T-helper 9 cell (primary cell): Measurements from ENCODE around the gene AASDHPPT.
"Not testable (repeated sequence)": the region's sequence is repeated elsewhere in the genome, so short reads cannot be mapped to it uniquely, and the experiment has no call there.

Source experiments
- DNase-seq: peaks from one replicate; pipeline ENCODE4 v3.0.0-alpha.2; 2020
- total RNA-seq, 2 donors: gene quantifications; one replicate each; lab custom pipeline; 2026; lab: John Stamatoyannopoulos, UW

AASDHPPT gene, protein sequence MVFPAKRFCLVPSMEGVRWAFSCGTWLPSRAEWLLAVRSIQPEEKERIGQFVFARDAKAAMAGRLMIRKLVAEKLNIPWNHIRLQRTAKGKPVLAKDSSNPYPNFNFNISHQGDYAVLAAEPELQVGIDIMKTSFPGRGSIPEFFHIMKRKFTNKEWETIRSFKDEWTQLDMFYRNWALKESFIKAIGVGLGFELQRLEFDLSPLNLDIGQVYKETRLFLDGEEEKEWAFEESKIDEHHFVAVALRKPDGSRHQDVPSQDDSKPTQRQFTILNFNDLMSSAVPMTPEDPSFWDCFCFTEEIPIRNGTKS
- 21.2 to 73.2 reads per million in 2 donors for total RNA-seq

DNA sequence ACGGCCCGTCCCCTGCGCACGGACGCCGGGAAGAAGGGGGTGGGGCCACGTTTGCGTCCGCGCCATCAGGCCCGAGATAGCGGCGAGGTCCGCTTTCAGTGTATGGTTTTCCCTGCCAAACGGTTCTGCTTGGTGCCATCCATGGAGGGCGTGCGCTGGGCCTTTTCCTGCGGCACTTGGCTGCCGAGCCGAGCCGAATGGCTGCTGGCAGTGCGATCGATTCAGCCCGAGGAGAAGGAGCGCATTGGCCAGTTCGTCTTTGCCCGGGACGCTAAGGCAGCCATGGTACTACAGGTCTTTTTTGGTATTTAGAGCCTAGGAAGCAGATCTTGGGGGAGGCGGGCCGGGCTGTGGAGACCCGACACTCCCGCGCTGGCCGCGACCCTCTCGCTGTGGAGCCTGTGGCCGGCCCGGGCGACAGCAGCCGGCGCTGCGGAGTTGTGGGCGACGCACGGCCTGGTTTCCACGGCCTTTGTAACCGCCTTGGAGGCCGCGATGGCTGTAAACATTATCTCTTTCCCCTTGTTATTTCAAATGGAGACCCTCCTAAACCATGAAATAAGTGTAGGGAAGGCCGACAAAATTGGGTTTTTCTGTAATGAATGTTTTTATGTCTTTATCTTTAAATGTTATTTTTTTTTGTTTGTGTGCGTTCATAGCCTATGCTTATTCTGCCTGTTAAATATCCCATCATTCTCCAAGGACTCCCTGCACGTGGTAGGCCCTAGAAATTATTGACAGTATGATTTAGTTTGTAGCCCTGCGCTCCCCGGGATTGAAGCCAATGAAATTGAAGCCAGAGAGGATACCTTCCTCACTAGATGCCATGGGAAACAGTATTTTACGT is at the start of gene AASDHPPT:
Gene AASDHPPT, plus strand, starts transcription at position 54 of the 847 bp plus-strand sequence. Its CDS starts 49 bp downstream, at position 103.
- DNase-seq, result no peak

DNA sequence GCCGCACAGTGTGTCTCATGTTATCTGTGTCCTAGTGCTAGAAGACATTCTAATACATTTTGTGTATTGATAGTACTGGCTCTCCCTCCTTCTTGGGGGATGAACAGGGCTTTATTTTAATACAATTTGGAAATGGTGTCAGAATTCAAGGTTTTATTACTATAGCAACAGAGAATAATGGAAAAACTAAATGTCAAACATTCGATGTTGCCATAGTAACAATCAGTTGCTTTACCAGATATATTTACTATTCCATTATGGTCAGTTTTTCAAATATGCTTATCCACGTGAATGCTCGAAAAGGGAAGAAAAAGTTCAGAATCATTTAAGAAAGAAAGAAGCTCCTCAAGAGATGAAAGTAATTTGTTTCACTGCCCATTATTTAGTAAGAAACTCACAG is 46.9 kb upstream of the AASDHPPT start:
- no peak for DNase-seq

DNA sequence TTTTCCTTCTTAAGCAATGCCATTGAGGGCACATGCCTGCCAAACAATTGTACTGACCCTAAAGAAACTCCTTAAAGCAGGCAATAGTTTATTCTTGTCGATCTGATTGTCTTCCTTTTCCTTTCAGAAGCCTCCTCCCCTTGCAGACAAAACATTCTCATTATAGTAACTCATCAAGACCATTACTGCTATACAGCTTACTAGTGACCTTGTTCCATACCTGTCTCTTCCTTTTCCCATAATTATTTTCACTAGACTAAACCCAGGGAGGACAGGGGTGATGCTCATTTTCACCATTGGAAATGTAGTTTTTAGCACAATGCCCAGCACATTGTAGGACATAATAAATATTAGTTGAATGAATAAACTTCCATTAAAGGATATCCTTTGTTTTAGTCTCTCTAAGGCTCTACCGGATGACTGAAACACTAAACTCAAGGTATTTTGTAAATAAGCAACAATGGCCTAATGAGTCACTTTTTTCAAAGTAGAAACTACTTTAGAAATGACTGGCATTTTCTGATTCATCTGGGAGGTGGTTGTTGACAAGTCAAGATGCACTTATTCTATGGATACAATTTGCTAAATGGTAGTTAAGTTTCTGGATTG is 46.2 kb upstream of the AASDHPPT start:
- no peak for DNase-seq

DNA sequence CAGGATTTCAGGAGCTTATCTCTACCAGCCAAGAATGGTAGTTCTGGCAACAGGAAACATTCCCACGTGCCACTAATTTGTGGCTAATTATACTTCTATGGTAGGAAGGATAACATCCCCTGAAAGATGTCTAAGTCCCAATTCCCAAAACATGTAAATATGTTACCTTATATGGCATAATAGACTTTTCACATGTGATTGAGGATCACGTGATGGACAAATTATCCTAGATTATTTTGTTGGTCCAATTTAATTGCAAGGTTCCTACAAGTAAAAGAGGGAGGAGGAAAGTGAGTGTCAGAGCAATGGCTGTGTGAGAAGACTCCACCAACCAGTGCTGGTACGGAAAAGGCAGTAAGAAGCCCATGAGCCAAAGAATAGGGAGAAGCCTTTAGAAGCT is 45.5 kb upstream of the AASDHPPT start:
- DNase-seq, result no peak

DNA sequence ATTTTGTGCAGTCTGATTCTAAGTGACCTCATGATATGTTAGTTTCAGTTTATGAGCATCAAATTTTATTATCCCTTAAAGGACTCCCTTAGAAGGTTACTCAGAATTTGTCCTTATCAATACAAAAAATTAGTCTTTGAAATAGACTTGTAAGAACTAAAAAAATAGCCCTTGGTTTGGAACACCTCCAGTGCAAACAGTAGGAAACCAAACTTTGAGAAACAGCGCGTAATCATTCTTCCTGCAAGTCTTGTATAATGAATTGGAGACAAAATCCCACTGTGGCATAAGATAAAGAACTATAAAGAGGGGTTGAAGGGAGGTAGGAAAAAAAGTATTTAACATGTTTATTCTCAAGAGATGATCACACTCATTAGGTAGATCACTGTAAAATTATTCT is 44.6 kb upstream of the AASDHPPT start:
- DNase-seq, result no peak

DNA sequence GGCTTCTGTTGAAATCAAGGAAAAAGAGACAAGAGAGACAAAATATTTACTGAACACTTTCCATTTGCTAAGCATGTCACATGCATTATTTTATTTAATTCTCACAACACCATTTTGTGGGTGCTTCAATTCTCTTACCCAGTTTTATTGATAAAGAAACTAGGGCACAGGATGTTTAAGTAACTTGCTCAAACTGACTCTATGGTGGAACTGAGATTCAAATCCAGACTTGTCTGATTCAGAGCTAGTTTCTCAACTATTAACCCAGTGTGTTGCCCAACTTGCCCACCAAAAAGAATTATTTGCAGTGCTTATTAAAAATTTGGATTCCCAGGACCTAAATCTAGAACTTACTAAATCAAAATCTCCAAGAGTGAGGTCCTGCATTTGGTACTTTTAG is 33.9 kb upstream of the AASDHPPT start:
- no peak for DNase-seq

DNA sequence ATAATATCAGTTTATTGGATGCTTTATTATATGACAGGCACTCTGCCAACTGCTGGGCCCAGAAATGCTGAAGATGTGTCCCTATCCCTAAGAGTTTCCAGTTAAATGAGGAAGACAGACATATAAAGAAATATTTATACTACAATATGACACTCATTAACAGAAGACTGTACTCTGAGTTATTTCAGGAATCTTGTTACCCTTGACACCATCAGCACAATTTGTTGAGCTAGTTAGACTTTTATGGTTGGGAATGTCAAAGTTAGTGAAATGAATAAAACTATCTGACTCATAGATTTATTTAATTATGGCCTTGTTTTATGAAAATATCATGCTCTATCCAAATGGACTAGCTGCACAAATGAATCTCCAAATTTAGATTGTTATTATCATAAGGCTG is 29.8 kb upstream of the AASDHPPT start:
- no peak for DNase-seq

DNA sequence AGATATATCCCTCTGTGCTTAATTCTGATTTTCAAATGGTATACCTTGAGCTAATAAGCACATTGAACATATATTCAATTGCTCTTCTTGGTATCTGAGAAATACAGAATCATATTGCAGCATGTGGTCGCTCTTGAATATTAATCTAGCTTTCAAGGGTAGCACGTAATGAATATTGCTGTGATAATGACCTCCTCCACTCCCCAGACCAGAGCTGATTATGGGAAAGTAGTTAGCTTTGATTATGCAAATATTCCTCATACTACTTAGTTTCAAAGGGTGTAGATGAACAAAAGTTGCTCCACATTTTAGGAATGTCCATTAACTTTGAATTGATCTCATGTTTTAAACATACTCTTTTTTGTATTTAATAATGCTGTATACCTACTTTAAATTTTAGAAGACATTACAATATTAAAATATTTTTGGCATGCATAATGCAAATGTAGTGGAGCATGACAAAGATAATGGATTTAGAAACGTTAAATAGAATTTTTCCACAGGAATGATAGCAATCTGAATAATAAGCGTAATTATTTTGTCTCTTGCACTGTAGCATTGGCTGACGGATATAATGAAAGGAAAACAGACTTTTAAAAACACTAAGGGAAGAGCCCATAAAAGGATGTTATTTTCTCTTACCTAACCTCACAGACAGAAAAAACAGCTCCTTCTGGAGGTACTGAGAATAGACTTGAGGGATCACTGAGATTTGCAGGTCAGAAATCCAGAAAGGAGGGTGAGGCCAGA is 27.6 kb upstream of the AASDHPPT start:
- DNase-seq, result no peak

DNA sequence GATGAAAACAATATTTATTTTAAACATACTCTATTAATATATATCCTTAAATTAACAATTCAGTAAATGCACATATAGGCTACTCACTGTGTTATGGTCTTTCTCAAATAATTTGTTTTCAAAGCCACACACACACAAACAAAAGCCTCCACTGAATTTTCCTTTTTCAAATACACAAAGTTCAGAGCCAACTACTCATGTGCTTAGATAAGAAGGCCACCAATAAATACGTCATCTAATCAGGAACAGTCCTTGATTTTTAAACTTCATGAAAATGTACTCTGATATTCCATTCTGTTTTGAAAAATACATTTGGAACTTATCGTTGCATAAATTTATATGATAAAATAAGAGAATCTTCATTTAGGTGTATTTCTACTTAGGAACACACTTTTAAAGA is 26.4 kb upstream of the AASDHPPT start:
- DNase-seq, result no peak

DNA sequence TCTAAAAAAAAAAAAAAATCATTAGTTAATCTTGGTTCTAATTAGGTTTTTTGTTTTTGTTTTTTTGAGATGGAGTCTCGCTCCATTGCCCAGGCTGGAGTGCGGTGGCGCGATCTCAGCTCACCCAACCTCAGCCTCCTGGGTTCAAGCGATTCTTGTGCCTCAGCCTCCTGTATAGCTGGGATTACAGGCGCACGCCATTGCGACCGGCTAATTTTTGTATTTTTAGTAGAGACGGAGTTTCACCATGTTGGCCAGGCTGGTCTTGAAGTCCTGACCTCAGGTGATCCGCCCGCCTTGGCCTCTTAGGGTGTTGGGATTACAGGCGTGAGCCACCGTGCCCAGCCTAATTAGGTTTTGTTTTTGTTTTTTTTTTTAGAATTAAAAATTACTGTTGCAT is 19.1 kb upstream of the AASDHPPT start:
- DNase-seq, result not testable (repeated sequence)

DNA sequence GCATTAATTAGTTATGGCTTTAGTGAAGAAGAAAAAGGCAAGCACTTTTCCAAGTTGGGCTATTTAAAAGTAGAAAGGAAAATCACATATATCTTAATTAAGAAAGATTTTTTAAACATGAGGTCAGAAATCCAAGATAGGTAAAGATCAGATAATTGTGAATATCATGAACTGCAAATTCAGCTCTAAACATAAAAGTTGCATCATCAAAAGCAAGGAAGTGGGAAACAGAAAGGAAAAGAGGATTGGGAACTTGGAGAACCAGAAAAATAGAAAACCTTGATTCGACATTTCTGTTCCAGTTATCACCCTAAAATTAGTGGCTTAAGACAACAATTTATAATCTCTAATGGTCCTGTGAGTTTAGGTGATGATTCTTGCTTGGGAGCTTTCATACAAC is 17.8 kb upstream of the AASDHPPT start:
- DNase-seq, result no peak

DNA sequence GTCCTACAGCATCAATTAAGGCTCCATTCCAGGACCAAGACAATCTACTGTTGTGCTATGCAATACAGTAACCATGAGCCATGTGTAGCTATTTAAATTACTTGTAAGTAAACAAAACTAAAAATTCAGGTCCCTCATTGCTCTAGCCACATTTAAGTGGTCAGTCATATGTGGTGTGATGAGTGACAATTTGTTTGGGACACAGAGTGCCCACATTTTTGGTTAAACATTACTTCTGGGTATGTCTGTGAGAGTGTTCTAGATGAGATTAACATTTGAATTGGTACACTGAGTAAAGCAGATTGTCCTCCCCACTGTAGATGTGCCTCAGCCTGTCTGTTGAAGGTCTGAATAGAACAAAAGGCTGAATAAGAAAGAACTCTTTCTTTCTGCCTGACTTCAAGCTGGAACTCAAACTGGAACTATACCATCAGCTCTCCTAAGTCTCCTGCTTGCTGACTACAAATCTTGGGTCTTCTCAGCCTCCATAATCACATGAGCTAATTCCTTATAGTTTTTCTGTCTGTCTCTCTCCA is 16.1 kb upstream of the AASDHPPT start:
- DNase-seq, result no peak

DNA sequence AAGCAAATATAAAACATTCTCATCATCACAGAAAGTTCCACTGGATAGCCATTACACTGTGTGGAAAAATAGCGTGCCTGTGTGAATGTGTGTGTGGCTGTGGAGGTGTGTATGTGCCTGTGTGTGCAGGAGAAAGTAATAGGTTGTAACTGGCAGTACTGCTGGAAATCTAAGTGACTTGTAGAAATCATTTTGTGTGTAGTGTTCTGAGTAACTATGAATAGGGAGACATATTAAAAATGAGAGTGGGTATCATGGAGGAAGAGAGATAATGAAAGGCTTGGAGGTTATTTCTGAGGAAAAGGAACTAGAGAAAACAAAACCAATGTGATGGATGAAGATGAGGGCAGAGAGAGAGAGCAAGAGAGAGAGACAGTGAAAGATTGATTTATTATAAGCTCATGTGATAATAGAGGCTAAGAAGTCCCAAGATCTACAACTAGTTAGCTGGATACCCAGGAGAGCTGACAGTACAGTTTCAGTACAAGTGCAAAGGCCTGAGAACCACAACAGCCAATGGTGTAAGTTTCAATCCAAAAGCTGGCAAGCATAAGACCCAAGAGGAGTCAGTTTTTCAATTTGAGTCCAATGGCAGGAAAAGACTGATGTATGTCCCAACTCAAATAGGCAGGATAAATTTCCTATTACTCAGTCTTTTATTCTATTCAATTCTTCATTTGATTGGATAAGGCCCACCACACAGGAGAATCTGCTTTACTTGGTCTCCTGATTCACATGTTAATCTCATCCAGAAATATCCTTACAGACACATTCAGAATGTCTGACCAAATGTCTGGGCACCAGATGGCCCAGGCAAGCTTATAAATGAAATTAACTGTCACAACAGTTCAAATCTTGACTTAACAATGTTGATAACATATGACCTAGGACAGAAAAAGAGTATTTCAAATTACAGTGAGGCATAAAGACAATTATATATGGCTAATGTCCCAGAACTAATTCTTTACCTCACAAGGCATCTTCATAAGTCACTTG is 15.2 kb upstream of the AASDHPPT start:
- no peak for DNase-seq

DNA sequence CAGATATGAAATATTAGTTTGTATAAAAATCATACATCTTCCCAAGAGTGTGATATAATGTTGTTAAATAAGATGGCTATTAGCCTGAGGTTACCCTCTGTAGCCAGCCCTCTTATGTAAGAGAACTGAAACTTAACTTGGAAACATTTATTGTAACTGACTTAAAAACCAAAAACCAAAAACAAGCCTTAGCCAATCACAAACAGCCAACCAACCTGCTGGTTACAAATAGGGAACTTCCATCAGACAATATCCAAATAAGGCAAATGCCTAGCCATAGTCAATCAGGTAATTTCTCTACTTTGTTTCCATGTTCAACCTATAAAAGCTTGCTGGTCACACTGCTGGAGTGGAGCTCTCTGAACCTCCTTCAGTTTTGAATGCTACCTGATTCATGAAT is 14.5 kb upstream of the AASDHPPT start:
- DNase-seq, result no peak

DNA sequence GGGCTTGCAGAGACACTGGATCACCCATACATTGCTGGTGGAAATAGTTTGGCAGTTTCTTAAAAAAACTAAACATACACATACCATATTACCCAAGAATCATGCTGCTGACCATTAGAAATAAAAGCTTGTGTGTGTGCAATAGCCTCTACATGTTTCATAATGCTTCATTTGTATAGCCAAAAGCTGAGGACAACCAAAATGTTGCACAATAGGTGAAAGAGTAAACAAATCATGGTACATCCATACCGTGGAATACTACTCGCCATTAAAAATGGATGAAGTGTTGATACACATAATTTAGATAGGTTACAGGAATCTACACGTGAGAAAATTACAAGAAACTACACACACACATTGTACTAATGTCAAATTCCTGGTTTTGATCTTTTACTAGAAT is 6.9 kb upstream of the AASDHPPT start:
- no peak for DNase-seq

DNA sequence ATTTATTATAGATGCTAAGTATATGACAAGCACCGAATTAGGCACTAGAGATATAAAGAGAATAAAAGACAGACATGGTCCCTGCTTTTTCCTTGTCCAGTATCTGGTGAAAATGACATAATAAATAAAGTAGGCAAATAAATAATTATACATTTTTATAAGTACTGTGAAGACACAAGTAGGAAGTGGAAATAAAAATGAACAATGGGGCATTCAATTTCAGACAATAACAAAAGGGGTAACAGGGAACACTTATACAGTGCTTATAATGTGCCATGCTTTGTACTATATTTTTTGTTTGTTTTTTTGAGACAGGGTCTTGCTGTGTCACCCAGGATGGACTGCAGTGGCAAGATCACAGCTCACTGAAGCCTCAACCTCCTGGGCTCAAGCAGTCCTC is 4.7 kb upstream of the AASDHPPT start:
- no peak for DNase-seq

DNA sequence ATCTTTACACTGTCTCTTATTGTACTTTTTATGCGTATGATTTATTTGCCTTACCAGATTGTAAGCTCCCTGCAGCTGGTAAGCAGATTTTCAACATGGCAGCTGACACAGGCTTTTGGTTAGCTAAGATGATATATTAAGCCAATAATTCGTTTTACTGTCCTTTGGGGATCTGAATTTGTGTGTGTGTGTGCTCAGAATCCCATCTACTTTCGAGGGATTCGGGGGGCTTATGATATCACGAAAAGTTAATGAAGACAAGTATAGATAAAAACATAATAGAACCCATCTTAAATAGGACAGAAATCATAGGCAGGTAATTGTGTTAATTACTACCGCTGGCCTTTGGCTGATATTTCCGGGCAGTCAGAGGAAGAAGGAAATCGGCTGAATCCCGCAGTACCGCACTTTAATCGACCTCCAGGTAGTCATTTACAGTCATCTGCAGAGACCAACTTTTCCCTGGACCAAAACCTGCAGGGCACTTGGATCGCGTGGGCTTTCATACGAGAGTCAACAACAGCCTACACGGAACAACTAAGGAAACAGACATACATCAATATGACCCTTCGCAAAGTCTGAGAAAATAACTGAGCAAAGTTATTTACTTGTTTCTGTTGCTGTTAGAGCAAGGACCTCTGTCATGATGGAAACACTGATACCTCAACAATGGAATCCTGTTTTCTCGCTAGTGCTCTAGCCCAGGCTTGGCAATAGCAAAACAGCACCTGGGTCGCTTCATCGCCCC is 1.1 kb upstream of the AASDHPPT start:
- no peak for DNase-seq

DNA sequence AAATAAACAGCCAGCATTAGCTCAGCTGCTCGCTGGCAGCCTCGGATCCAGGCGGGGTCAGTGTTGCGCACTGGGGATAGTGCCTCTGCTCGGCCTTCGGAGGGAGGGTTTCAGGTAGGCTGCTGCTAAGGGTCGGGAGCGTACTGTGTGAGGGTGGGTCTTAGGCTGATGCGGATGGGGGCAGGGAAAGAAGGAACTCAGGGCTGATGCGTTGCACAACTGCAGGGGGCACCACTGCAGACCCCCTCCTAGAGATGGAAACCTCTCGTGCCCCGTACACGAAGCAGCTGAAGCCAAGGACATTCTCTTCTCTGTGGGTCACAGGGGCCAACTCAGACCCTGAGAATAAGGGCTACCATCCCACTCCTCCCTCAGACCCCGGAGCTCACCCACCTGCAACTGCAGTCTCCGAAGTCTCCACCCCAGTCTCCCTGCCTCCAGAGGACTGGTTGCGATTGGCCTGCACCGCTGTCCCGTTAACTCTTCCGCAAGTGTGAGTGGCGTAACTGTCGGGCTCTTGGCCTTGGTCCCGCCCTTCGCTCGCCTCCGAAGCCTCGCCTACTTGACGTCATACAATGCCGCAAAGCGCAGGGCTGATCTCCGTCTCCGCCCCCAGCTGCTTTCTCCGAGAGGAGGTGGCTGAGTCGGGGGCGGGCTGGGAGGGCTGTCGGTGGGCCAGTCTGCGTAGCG is 398 bp upstream of the AASDHPPT start, which contains the start of gene KBTBD3:
Gene KBTBD3, minus strand, starts transcription at position 429 of the 690 bp plus-strand sequence. CDS start 18,250 bp downstream, outside the sequence.
- DNase-seq, result peak; percentile 95

DNA sequence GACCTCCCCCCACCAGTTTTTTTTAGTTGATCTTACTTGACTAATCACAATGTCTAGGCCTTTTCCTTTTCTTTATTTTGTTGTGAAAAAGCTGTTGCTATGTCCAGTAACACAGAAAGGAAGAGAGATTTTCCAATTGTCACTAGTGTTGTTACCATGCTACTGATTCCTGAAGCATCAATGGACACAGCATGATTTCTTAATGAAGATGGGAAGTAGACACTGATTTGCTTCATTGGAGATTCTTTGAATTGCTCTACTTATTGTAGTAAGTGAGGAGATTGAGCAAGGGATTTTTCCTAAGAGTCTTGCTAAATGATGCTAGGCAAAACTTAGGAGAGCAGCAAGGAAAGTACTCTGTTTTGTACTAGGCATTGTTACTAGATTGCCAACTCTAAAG is 4.6 kb downstream of the AASDHPPT start:
- DNase-seq, result no peak

DNA sequence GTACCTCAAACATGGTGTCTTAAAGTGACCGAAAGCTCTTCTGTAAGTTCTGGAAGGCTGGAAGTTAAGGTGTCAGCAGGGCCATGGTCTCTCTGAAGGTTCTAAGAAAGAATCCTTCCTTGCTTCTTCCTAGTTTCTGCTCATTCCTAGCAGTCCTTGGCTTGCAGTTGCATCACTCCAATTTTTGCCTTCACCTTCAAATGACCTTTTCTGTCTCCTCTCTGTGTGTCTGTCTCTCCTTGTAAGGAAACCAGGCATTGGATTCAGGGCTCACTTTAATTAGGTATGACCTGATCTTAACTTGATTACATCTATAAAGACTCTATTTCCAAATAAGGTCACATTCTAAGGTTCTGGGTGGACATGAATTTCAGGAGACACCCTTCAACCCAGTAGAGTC is 8.7 kb downstream of the AASDHPPT start:
- no peak for DNase-seq
